Measurements from ENCODE around the gene POC1A.
A peak's percentile ranks its signal among the peaks of the same experiment; 100 is the strongest.
"Not testable (repeated sequence)": the region's sequence is repeated elsewhere in the genome, so short reads cannot be mapped to it uniquely, and the experiment has no call there.

Gene POC1A

GRCh38 chr3:52044869-52045619 is 109.2 kb downstream of the POC1A start:
- no peak for DNase-seq

- no peak for DNase-seq
Measured at GRCh38 chr3:52043750-52044149, 110.5 kb downstream of the POC1A start.

DNA sequence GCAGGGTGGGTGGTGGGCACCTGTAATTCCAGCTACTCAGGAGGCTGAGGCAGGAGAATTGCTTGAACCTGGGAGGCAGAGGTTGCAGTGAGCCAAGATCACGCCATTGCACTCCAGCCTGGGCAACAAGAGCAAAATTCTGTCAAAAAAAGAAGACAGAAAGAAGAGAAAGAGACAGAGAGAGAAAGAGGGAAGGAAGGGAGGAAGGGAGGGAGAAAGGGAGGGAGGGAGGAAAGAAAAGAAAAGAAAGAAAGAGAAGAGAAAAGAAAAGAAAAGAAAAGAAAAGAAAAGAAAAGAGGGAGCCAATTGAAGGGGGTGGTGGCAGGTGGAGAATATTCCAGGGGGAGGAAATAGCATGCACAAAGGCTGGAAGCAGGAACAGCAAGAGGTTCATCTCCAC is 111.2 kb downstream of the POC1A start:
- DNase-seq = not testable (repeated sequence)

GRCh38 chr3:52041118-52041731 is 113.0 kb downstream of the POC1A start:
- DNase-seq = peak; percentile 63

DNA sequence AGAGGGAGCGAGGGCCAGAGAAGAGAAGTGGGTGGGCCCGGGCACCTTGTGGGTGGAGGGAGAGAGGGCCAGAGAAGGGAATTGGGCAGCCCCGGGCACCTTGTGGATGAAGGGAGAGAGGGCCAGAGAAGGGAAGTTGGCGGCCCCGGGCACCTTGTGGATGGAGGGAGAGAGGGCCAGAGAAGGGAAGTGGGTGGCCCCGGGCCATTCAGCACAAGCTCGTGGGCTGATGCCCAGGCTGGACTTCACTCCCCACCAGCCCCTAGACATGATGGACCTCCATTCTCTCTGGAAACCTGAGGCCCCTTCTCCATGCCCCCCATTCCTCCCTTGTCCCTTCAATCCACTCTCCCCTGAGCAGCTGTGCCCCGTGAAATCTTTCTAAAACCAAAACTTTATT is 113.6 kb downstream of the POC1A start:
- no peak for DNase-seq

- DNase-seq = no peak
Measured at GRCh38 chr3:52039846-52040245, 114.4 kb downstream of the POC1A start.

- no peak for DNase-seq
Measured at GRCh38 chr3:52039426-52039825, 114.8 kb downstream of the POC1A start.

DNA sequence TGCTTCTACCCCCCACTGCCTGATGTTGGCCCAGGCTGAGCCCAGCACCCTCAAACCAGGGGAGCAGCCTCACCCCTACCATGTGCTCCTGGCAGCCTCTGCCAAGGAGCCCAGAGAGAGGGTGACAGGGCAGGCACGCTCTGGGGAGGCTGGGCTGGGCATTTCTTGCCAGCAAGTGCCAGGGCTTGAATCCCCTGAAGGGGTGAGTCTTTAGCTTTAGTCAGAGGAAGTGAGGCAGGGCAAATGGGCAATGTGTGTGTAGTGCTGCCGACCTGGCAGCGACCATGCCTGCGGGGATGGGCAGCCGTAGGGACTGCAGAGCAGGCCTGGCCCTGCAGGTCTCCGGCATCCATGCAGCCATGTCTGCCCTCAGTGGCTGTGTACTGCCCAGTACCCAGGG is 116.0 kb downstream of the POC1A start:
- DNase-seq = no peak

DNA sequence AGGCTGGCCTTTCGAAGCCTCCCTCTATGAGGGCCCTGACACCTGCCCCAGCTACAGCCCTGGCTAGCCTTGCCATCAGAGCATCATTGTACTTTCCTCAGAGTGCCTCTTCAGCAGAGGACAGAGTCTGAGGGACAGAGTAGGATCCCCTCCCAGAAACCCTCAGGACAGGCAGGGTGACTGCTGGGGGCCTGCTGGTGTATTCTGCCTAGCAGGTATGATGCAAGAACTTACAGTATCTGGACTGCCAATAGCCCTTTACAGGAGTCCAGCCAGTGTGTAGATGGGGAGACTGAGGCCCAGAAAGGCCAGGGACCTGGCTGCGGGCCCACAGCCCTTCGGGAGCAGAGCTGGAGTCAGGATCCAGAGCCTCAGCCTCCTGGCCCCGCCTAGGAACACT is 116.9 kb downstream of the POC1A start:
- no peak for DNase-seq

- DNase-seq = peak; percentile 36
Measured at GRCh38 chr3:52036829-52037228, 117.4 kb downstream of the POC1A start.

DNA sequence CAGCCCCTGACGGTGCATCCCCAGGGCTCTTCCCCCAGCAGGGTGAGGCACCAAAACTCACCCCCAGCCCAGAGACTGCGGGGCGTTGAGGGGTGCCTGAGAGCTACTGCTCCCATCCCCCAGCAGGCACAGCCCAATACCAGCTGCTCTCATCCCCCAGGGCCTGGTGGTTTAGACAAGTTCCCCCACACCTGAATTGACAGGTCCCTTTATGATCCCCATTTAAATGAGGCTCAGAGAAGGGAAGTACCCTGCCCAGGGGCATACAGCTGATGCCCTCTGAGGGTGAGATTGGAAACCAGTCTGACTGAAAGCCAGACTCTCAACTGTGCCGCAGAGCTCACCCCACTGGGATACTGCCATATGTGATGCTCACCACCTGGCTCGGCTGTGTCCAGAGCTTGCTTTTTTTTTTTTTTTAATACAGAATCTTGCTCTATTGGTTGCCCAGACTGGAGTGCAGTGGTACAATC is 118.0 kb downstream of the POC1A start:
- DNase-seq = peak; percentile 83

GRCh38 chr3:52034651-52035050 is 119.6 kb downstream of the POC1A start:
- DNase-seq = no peak

DNA sequence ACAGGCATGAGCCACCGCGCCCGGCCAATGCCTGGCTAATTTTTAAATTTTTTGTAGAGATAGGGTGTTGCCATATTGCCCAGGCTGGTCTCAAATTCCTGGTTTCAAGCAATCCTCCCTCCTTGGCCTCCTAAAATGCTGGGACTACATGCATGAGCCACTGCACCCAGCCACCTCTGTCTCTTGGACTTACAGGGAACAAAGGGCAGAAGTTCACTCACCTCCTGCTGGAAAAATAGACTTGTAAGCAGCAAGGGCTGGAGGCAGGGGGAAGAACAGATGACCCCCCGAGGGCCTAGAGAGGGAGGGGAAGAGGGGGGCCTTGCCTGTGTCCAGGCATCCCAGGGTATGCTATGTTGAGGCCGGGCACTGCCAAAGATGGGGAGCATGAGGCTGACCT is 120.0 kb downstream of the POC1A start:
- no peak for DNase-seq

GRCh38 chr3:52033748-52034147 is 120.5 kb downstream of the POC1A start:
- not testable (repeated sequence) for DNase-seq

DNA sequence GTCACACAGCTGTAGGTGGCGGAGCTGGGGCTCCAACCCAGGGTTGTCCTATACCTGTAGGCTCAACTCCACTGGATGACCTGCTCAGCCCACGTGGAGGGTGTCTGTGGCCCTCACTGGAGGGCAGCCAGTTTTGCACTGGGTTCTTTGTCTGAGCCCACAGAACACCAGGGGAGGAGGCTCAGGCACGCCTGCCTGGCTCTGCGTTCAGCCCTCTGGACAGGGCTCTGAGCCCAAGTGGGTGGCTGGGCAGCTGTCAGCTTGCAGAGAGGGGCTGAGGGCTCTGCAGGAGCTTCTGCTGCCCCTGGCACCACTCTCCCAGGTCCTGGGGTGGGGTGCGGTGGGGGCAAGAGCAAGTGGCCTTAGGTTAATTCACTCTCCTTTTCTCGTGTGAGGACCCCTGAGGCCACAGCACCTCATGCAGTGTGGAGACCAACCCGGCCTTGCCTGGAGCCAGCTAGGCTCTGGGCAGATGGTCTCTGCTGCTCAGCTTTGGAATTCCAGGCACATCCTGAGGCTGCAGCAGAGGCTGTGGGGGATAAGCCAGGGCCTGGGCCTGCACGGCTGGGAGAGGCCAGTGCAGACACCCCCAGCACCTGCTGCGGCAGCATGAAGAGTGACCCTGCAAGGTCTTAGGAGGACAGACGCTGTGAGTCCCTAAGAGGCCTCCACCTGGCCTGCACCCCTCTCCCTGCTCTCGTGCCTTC is 121.4 kb downstream of the POC1A start:
- DNase-seq = no peak

DNA sequence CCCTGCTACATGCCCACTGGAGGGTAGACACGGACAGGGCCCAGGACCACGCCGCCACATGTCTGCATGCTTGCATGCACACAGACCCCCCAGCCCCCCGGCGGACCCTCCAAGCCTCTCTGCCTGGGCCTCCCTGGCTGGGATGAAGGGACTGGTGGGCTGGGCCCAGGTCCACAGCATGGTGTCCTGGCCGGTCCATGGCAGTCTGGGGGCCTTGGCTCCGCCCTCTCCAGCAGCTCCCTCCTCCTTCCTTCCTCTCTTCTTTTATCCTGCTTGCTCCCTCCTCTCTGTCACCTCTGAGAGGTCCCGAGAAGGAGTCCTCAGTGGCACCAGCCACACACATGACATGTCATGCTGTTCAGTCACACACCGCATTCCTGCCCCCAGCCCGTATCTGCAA is 122.3 kb downstream of the POC1A start:
- no peak for DNase-seq

DNA sequence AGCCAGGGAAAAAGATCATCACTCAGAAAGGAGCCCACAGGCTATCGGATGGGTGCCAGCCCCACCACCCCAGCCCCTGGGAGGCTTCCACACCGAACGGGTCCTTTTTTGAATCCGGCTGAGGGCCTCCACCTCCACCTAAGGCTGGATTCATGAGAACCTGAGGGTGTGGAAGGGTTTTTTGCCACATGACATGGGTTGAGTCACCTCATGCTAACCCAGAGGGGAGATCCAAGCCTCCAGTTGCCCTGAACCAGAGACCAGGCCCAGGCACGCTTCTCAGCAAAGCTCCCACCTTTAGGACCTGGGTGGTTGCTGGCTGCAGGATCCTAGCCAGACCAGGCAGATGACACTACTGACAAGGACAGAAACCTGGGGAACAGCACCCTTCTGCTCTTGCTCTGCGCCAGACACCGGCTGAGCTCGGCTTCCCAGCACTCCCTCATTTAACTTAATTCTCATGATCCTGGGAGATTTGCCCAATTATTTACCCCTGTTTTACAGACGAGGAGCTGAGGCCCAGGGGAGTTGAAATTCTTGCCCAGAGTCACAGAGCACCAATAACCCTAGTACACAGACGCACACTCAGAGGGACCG is 123.4 kb downstream of the POC1A start:
- no peak for DNase-seq

- no peak for DNase-seq
Measured at GRCh38 chr3:52029535-52029934, 124.7 kb downstream of the POC1A start.

DNA sequence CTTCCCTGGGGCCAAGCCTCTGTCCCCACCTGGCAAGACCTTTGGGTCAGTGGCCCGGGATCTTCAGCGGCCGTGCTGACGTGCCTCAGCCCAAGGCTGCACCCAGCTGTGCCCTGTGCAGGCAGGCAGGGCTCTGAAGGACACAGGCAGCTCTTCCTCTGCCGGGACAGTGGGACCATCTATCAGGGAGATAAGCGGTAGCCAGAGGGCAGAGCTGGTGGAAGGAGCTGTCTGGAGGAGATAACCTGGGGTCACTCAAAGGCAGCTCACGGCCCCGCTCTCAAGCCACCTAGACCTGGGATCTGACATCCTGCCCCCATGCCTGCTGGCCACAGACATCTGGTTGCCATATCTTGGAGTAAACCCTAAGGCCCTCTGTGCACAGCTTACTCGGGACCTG is 125.2 kb downstream of the POC1A start:
- DNase-seq = no peak

- DNase-seq = peak; percentile 30
Measured at GRCh38 chr3:52028572-52028971, 125.7 kb downstream of the POC1A start.

GRCh38 chr3:52026041-52026440 is 128.2 kb downstream of the POC1A start:
- peak; percentile 64 for DNase-seq

DNA sequence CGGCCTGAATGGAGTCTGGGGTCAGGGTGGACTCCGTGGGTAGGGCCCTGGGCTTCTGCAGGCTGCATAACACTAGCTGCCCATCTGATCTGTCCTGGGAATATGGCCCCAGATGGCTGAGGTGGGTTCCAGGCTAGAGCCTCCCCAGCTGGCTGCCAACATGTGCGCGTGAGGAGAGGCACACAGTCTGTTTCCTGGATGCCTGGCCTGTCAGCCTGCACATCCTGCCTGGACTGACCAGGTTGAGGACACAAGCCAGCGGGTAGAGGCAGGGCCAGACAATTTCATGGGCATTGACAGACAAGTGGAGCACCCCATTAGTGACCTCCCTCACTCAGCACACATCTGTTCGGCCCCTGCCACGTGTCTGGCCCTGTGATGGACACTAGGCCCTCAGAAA is 128.8 kb downstream of the POC1A start:
- DNase-seq = peak; percentile 48

Measured in NCI-H69 (cell line).